ENCODE data around the gene TET2. TPM values are rescaled to one million over a fixed set of nuclear protein-coding genes. Genes with fewer than 3 reads are reported as not detected.

Gene TET2
- total RNA-seq, 1 donor from 2014 or later = 11.4 TPM

GRCh38 chr4:105327222-105327621 lies 180.5 kb downstream of the TET2 start:
- H3K27ac Mint-ChIP-seq (ENCODE audit: unreplicated experiment) = no peak overlapping the region
- DNase-seq (ENCODE audit: low spot score) = no peak
- H3K36me3 Mint-ChIP-seq (ENCODE audit: low read depth, unreplicated experiment) = no peaks in the 10 kb centered on the region
- H3K9me3 Mint-ChIP-seq (ENCODE audit: unreplicated experiment) = no peaks in the 10 kb centered on the region
- peaks cover 4% of the 10 kb centered on the region for H3K4me1 Mint-ChIP-seq (ENCODE audit: unreplicated experiment)
- H3K27me3 Mint-ChIP-seq (ENCODE audit: unreplicated experiment) = no peaks in the 10 kb centered on the region
- no peak overlapping the region for H3K4me3 Mint-ChIP-seq (ENCODE audit: unreplicated experiment)
- TF ChIP-seq CTCF (IDR thresholded peaks at IDR 0.05; ENCODE audit: unreplicated experiment) = no peak

- H3K36me3 Mint-ChIP-seq (ENCODE audit: low read depth, unreplicated experiment) = no peaks in the 10 kb centered on the region
Measured at GRCh38 chr4:105327956-105328355, 181.3 kb downstream of the TET2 start.

GRCh38 chr4:105329081-105329480 lies 182.4 kb downstream of the TET2 start:
- TF ChIP-seq CTCF (IDR thresholded peaks at IDR 0.05; ENCODE audit: unreplicated experiment) = no peak
- no peak for DNase-seq (ENCODE audit: low spot score)
- H3K27me3 Mint-ChIP-seq (ENCODE audit: unreplicated experiment) = peaks cover 1% of the 10 kb centered on the region
- no peaks in the 10 kb centered on the region for H3K9me3 Mint-ChIP-seq (ENCODE audit: unreplicated experiment)
- peaks cover 4% of the 10 kb centered on the region for H3K4me1 Mint-ChIP-seq (ENCODE audit: unreplicated experiment)
- H3K36me3 Mint-ChIP-seq (ENCODE audit: low read depth, unreplicated experiment) = no peaks in the 10 kb centered on the region
- H3K4me3 Mint-ChIP-seq (ENCODE audit: unreplicated experiment) = no peak overlapping the region
- no peak overlapping the region for H3K27ac Mint-ChIP-seq (ENCODE audit: unreplicated experiment)

More at GRCh38 chr4:105327956-105328355, 181.3 kb downstream of the TET2 start:
- H3K4me3 Mint-ChIP-seq (ENCODE audit: unreplicated experiment) = no peak overlapping the region
- H3K27ac Mint-ChIP-seq (ENCODE audit: unreplicated experiment) = no peak overlapping the region
- H3K9me3 Mint-ChIP-seq (ENCODE audit: unreplicated experiment) = no peaks in the 10 kb centered on the region
- peaks cover 4% of the 10 kb centered on the region for H3K4me1 Mint-ChIP-seq (ENCODE audit: unreplicated experiment)
- TF ChIP-seq CTCF (IDR thresholded peaks at IDR 0.05; ENCODE audit: unreplicated experiment) = no peak
- H3K27me3 Mint-ChIP-seq (ENCODE audit: unreplicated experiment) = no peaks in the 10 kb centered on the region
- no peak for DNase-seq (ENCODE audit: low spot score)
